ENCODE measurements around the gene SMPDL3B.

Gene SMPDL3B

DNA sequence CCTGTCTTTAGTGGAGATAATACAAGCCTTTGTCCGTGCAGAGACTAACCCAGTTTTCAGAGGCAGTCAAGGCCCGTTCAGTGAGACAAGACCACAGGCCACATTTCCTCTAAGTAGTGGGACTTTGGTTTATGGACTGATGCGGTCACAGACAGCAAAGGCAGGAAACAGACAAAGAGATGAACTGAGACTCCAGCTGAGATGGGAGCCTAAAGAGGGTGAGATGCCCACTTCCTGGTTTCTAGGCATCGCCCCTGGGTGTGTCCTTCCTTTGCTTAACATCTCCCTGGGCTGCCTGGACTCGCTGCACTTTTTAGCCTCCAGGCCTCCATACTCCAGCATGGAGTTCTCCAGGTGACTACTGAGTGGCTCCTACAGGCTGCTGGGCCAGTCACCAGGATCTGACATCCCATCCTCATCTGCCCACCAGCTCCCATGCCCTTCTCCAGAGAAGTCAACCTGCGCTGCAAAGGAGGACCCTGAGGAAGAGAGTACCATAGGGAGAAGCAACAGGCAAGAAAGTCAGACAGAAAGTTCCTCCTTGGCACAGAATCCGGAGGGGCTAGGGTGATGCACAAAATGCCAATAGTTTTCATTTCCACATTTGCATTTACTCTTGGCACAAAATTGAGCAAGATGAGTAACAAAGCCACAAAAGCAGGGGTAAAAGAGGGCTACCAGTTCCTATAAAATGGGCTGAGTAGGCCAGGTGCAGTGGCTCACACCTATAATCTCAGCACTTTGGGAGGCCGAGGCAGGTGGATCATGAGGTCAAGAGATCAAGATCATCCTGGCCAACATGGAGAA lies 47.4 kb upstream of the SMPDL3B start:
- no peaks in the 10 kb centered on the region for H3K4me1 Mint-ChIP-seq
- H3K4me3 Mint-ChIP-seq = no peak overlapping the region
- no peak overlapping the region for H3K27ac Mint-ChIP-seq
- TF ChIP-seq, protein P1, sequence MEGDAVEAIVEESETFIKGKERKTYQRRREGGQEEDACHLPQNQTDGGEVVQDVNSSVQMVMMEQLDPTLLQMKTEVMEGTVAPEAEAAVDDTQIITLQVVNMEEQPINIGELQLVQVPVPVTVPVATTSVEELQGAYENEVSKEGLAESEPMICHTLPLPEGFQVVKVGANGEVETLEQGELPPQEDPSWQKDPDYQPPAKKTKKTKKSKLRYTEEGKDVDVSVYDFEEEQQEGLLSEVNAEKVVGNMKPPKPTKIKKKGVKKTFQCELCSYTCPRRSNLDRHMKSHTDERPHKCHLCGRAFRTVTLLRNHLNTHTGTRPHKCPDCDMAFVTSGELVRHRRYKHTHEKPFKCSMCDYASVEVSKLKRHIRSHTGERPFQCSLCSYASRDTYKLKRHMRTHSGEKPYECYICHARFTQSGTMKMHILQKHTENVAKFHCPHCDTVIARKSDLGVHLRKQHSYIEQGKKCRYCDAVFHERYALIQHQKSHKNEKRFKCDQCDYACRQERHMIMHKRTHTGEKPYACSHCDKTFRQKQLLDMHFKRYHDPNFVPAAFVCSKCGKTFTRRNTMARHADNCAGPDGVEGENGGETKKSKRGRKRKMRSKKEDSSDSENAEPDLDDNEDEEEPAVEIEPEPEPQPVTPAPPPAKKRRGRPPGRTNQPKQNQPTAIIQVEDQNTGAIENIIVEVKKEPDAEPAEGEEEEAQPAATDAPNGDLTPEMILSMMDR (IDR thresholded peaks at IDR 0.05; ENCODE audit: unreplicated experiment in 3 of 3) = no peak
- H3K9me3 Mint-ChIP-seq = no peaks in the 10 kb centered on the region
- peaks cover 41% of the 10 kb centered on the region for H3K36me3 Mint-ChIP-seq (ENCODE audit: low read depth)
- H3K27me3 Mint-ChIP-seq (ENCODE audit: low read depth) = no peaks in the 10 kb centered on the region

- Mint-ChIP-seq H3K9me3 (no peaks in the 10 kb centered on the region), H3K36me3 (ENCODE audit: low read depth) (peaks cover 57% of the 10 kb centered on the region), H3K27me3 (ENCODE audit: low read depth) (no peaks in the 10 kb centered on the region), H3K27ac (no peak overlapping the region), H3K4me1 (no peaks in the 10 kb centered on the region), H3K4me3 (no peak overlapping the region)
- TF ChIP-seq, protein P1 (IDR thresholded peaks at IDR 0.05; ENCODE audit: unreplicated experiment in 3 of 3) = no peak
Observed at GRCh38 chr1:27889506-27889905, 45.3 kb upstream of the SMPDL3B start.

DNA sequence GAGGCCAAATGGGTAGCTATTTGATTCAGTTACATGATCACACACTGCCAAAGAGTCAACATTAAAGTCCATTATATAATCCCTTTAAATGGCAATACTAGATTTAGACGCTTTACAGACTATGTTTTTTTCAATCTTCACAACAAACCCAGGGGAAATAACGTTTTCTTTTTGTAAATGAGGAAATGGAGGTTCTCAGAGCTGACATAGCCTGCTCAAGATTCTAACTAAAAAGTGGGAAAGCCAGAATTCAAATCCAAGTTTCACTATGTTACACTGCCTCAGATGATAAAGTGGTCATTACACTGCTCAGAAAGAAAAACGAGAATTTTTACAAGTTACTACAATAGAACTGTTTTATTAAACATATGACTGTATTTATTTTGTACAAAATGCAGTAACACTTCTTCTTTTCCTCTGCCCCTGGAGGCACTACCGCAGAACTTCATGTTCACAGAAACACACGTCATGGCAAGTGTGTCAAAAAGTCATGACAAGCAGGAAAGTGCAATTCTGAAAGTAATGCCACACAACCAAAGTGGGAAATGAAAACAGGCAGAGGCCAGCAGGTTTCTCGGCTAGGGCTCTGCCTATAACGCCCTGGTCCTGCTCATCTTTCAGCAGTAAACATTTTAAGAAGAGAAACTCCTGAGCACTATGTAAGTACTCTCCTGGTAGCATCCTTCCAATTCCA lies 43.5 kb upstream of the SMPDL3B start:
- TF ChIP-seq, protein P1 (IDR thresholded peaks at IDR 0.05; ENCODE audit: unreplicated experiment in 3 of 3) = no peak
- Mint-ChIP-seq H3K4me3 (no peak overlapping the region), H3K27me3 (ENCODE audit: low read depth) (no peaks in the 10 kb centered on the region), H3K36me3 (ENCODE audit: low read depth) (peaks cover 62% of the 10 kb centered on the region), H3K4me1 (no peaks in the 10 kb centered on the region), H3K27ac (no peak overlapping the region), H3K9me3 (no peaks in the 10 kb centered on the region)

DNA sequence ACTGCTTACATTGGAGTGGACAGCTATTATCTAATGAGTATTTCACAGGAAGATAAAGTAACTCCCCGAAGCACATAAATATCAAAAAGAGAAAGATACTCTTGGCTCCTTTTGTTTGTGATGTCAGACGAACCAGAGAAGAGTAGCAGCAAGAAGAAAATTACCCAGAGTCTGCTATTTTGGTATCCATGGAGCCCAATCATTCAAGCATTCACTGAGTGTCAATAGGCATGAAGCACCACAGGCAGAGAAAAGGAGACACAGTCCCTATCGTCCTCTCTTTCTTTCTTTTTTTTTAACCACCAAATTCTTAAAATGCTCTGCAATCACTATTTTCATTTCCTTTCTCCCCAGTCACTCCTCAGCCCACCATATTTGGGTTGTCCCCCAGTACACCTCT lies 40.3 kb upstream of the SMPDL3B start:
- TF ChIP-seq, protein P1 (IDR thresholded peaks at IDR 0.05; ENCODE audit: unreplicated experiment in 3 of 3) = no peak
- Mint-ChIP-seq H3K36me3 (ENCODE audit: low read depth) (peaks cover 58% of the 10 kb centered on the region), H3K4me3 (no peak overlapping the region), H3K27me3 (ENCODE audit: low read depth) (no peaks in the 10 kb centered on the region), H3K4me1 (no peaks in the 10 kb centered on the region), H3K9me3 (no peaks in the 10 kb centered on the region), H3K27ac (no peak overlapping the region)

- TF ChIP-seq, protein P1 (IDR thresholded peaks at IDR 0.05; ENCODE audit: unreplicated experiment in 3 of 3) = no peak
- Mint-ChIP-seq H3K4me1 (no peaks in the 10 kb centered on the region), H3K27me3 (ENCODE audit: low read depth) (no peaks in the 10 kb centered on the region), H3K4me3 (no peak overlapping the region), H3K27ac (no peak overlapping the region), H3K36me3 (ENCODE audit: low read depth) (peaks cover 53% of the 10 kb centered on the region), H3K9me3 (no peaks in the 10 kb centered on the region)
Observed at GRCh38 chr1:27906759-27907158, 28.0 kb upstream of the SMPDL3B start.

Measured in nephron (organoid).